ENCODE data around the gene SEMG2.

SEMG2 gene

GRCh38 chr20:45221076-45221475, at the start of gene SEMG2:
TSS of gene SEMG2 (plus strand) at chr20:45221373. CDS start at chr20:45221390, 17 bp downstream.
- DNase-seq, result no peak

GRCh38 chr20:45173522-45173921, 47.7 kb upstream of the SEMG2 start:
- DNase-seq, result no peak

GRCh38 chr20:45174434-45175364, 46.5 kb upstream of the SEMG2 start, which contains the start of gene PI3:
TSS of gene PI3 (plus strand) at chr20:45174902. CDS start at chr20:45174923, 21 bp downstream.
- DNase-seq, result no peak

GRCh38 chr20:45176526-45177267, 44.5 kb upstream of the SEMG2 start:
- DNase-seq, result no peak

GRCh38 chr20:45179166-45179565, 42.0 kb upstream of the SEMG2 start:
- no peak for DNase-seq

GRCh38 chr20:45181639-45182038, 39.5 kb upstream of the SEMG2 start:
- DNase-seq, result no peak

GRCh38 chr20:45183084-45183483, 38.1 kb upstream of the SEMG2 start:
- DNase-seq, result no peak

GRCh38 chr20:45187693-45188092, 33.5 kb upstream of the SEMG2 start:
- no peak for DNase-seq

GRCh38 chr20:45189067-45189609, 32.0 kb upstream of the SEMG2 start:
- DNase-seq, result no peak

- no peak for DNase-seq
Observed at GRCh38 chr20:45189861-45190260, 31.3 kb upstream of the SEMG2 start.

- DNase-seq, result no peak
Observed at GRCh38 chr20:45191926-45192325, 29.2 kb upstream of the SEMG2 start.

GRCh38 chr20:45193331-45193730, 27.8 kb upstream of the SEMG2 start:
- no peak for DNase-seq

- no peak for DNase-seq
Observed at GRCh38 chr20:45206725-45207124, 14.4 kb upstream of the SEMG2 start, which contains the start of gene SEMG1. TSS of gene SEMG1 (plus strand) at chr20:45207033. CDS start at chr20:45207054, 21 bp downstream.

- DNase-seq, result no peak
Observed at GRCh38 chr20:45209924-45210323, 11.2 kb upstream of the SEMG2 start.

GRCh38 chr20:45211569-45212474, 9.4 kb upstream of the SEMG2 start:
- DNase-seq, result peak; percentile 22 to 29

- no peak for DNase-seq
Observed at GRCh38 chr20:45212836-45213235, 8.3 kb upstream of the SEMG2 start.

- DNase-seq, result no peak
Observed at GRCh38 chr20:45218124-45218523, 3.0 kb upstream of the SEMG2 start.

GRCh38 chr20:45218636-45219035, 2.5 kb upstream of the SEMG2 start:
- DNase-seq, result no peak

GRCh38 chr20:45223136-45223535, 2.0 kb downstream of the SEMG2 start:
- DNase-seq, result no peak

GRCh38 chr20:45226287-45226686, 5.1 kb downstream of the SEMG2 start:
- no peak for DNase-seq

GRCh38 chr20:45229264-45230056, 8.3 kb downstream of the SEMG2 start:
- peak in 1 of 2 experiments; percentile 52 for DNase-seq

Measured in NCI-H526 (cell line).